Measurements from ENCODE around the gene LILRA5.

Gene LILRA5

GRCh38 chr19:54341295-54341694 lies 28.3 kb upstream of the LILRA5 start:
- Histone ChIP-seq H3K27me3 (peaks cover 0 to 20% of the 10 kb centered on the region in 2 donors), H3K4me3 (no peak overlapping the region), H3K9me3 (no peaks in the 10 kb centered on the region), H3K36me3 (no peaks in the 10 kb centered on the region), H3K4me1 (no peaks in the 10 kb centered on the region), H3K27ac (no peak overlapping the region)
- intact Hi-C loops (cut with DNase I; ENCODE audit: low total_unique reads): no loop called here
- no peak for TF ChIP-seq CTCF (IDR thresholded peaks at IDR 0.05)
- DNase-seq: peak in 1 of 2 donors; percentile 25

- TF ChIP-seq CTCF (IDR thresholded peaks at IDR 0.05): no peak
- no peaks in the 10 kb centered on the region for H3K4me1 ChIP-seq
- peaks cover 0 to 17% of the 10 kb centered on the region in 2 donors for H3K27me3 ChIP-seq
- H3K36me3 ChIP-seq: no peaks in the 10 kb centered on the region
- peak in 1 of 2 donors; percentile 30 for DNase-seq
- no peaks in the 10 kb centered on the region for H3K9me3 ChIP-seq
- H3K27ac ChIP-seq: no peak overlapping the region
- no peak overlapping the region for H3K4me3 ChIP-seq
- intact Hi-C loops (cut with DNase I; ENCODE audit: low total_unique reads): no loop called here
Measured at GRCh38 chr19:54339646-54340358, 26.8 kb upstream of the LILRA5 start.

GRCh38 chr19:54338521-54338920 lies 25.6 kb upstream of the LILRA5 start:
- Histone ChIP-seq H3K27ac (no peak overlapping the region), H3K36me3 (no peaks in the 10 kb centered on the region), H3K4me3 (no peak overlapping the region), H3K4me1 (no peaks in the 10 kb centered on the region), H3K9me3 (no peaks in the 10 kb centered on the region), H3K27me3 (peaks cover 0 to 17% of the 10 kb centered on the region in 2 donors)
- DNase-seq: no peak
- no peak for TF ChIP-seq CTCF (IDR thresholded peaks at IDR 0.05)
- intact Hi-C loops (cut with DNase I; ENCODE audit: low total_unique reads): no loop called here

GRCh38 chr19:54337858-54338230 lies 24.9 kb upstream of the LILRA5 start:
- intact Hi-C loops (cut with DNase I; ENCODE audit: low total_unique reads): no loop called here
- H3K36me3 ChIP-seq: no peaks in the 10 kb centered on the region
- H3K9me3 ChIP-seq: no peaks in the 10 kb centered on the region
- H3K27me3 ChIP-seq: peaks cover 0 to 17% of the 10 kb centered on the region in 2 donors
- no peak overlapping the region for H3K27ac ChIP-seq
- H3K4me1 ChIP-seq: no peaks in the 10 kb centered on the region
- no peak for DNase-seq
- H3K4me3 ChIP-seq: no peak overlapping the region
- no peak for TF ChIP-seq CTCF (IDR thresholded peaks at IDR 0.05)

- Histone ChIP-seq H3K27me3 (peaks cover 0 to 20% of the 10 kb centered on the region in 2 donors), H3K4me3 (no peak overlapping the region), H3K4me1 (no peaks in the 10 kb centered on the region), H3K9me3 (no peaks in the 10 kb centered on the region), H3K36me3 (no peaks in the 10 kb centered on the region), H3K27ac (no peak overlapping the region)
- intact Hi-C loops (cut with DNase I; ENCODE audit: low total_unique reads): no loop called here
- no peak for DNase-seq
- no peak for TF ChIP-seq CTCF (IDR thresholded peaks at IDR 0.05)
Measured at GRCh38 chr19:54336893-54337857, 24.2 kb upstream of the LILRA5 start.

All from tibial artery (tissue), 4 donors.